ENCODE results near the gene POFUT2. TPM values are rescaled to one million over a fixed set of nuclear protein-coding genes. Genes with fewer than 3 reads are reported as not detected.

POFUT2 gene
- total RNA-seq, 4 donors from 2014 or later: 10.7 to 46.9 (median 20.0) TPM

DNA sequence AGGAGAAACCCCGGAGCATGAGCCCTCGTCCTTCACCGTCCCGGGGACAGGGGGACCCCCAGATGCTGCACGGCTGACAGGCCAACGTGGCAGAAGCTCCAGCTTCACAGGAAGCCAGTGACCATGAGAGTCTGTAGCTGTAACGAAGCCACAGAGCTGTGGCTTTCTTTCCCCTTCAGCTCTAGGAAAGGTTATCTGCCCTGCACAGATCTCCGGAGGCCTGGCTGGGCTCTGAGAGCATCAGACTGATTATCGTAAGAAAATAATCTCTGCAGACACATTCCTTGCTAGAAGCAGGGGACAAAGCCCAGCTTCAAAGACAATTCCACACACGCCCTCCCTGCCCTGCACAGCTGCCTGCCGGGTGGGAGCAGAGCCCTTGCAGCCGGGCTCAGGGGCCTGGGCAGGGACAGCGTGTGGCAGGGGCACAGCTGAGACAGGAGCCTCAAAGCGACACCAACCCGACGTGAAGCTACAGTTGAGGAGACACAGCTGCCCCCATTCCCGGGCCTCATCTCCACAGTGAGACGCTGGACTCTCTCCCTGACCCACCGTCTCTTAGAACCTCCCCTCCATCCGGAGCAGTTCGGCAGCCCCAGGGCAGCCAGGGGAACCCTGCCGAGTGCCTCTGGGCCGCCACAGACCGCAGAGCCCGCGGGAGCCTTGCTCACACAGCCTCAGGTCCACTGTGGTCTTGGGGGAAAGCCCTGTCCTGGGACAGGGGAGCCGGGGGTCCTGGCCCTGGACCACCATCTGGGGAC lies 30.6 kb downstream of the POFUT2 start:
- Histone ChIP-seq H3K4me3 (no peak overlapping the region), H3K27me3 (peaks cover 63% of the 10 kb centered on the region), H3K27ac (no peak overlapping the region), H3K36me3 (no peaks in the 10 kb centered on the region), H3K4me1 (peaks cover 3% of the 10 kb centered on the region), H3K9me3 (no peaks in the 10 kb centered on the region)
- 57% methylated on average over 11 of the region's 27 CpGs for WGBS
- TF ChIP-seq, protein P1, sequence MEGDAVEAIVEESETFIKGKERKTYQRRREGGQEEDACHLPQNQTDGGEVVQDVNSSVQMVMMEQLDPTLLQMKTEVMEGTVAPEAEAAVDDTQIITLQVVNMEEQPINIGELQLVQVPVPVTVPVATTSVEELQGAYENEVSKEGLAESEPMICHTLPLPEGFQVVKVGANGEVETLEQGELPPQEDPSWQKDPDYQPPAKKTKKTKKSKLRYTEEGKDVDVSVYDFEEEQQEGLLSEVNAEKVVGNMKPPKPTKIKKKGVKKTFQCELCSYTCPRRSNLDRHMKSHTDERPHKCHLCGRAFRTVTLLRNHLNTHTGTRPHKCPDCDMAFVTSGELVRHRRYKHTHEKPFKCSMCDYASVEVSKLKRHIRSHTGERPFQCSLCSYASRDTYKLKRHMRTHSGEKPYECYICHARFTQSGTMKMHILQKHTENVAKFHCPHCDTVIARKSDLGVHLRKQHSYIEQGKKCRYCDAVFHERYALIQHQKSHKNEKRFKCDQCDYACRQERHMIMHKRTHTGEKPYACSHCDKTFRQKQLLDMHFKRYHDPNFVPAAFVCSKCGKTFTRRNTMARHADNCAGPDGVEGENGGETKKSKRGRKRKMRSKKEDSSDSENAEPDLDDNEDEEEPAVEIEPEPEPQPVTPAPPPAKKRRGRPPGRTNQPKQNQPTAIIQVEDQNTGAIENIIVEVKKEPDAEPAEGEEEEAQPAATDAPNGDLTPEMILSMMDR (IDR thresholded peaks at IDR 0.05): no peak
- TF ChIP-seq POLR2A (IDR thresholded peaks at IDR 0.05): no peak
- TF ChIP-seq EP300 (IDR thresholded peaks at IDR 0.05): no peak
- TF ChIP-seq POLR2AphosphoS5 (IDR thresholded peaks at IDR 0.05): no peak
- DNase-seq (ENCODE audit: low spot score in 2 of 2): peak in 1 of 2 donors; percentile 59

DNA sequence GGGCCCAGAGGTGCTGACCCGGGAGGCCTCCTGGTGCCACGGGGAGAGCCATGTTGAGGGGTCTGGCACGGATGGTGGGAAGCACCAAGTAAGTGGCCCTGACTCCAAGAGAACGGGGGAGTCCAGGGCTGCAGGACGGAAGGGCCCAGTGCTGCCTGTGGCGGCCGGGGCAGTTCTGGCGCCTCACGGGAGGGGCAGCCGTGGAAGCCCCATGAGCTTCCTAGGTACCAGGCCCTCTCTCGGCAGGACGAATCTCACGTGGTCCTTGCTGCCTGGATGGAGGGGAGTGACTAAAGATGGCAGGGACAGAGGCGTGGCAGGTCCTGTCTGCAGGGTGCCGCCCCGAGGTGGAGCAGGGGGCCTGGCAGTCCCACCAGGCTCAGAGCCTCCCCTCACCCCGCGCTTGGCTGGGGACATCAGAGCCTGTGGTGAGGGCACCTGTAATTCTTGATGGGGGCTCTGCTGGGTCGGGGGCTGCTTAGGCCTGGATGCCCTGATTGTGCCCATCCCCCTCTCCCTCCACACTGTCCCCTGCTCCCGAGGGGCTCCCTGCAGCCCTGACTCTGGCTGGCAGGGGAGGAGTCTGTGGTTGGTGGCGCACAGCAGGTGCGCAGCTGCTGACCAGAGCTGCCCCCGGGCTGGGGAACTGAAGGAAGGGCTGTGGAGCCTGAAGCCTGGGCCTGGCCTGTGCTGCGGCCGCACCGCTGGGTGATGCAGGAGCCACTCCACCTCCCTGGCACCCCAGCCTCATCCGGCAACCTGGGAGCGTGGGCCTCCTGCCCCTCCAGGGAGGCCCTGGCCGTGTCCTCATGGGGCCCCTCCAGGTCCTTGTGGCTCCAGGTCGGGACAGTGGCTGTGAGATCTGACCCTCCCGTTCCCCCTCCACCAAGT lies 31.4 kb downstream of the POFUT2 start:
- no peak for TF ChIP-seq POLR2A (IDR thresholded peaks at IDR 0.05)
- TF ChIP-seq, protein P1 (IDR thresholded peaks at IDR 0.05): no peak
- TF ChIP-seq POLR2AphosphoS5 (IDR thresholded peaks at IDR 0.05): no peak
- TF ChIP-seq EP300 (IDR thresholded peaks at IDR 0.05): no peak
- no peaks in the 10 kb centered on the region for H3K36me3 ChIP-seq
- peaks cover 63% of the 10 kb centered on the region for H3K27me3 ChIP-seq
- WGBS: 73% methylated on average over 3 of the region's 31 CpGs
- H3K4me3 ChIP-seq: no peak overlapping the region
- no peak for DNase-seq (ENCODE audit: low spot score in 2 of 2)
- H3K27ac ChIP-seq: no peak overlapping the region
- no peaks in the 10 kb centered on the region for H3K9me3 ChIP-seq
- peaks cover 3% of the 10 kb centered on the region for H3K4me1 ChIP-seq

GRCh38 chr21:45255381-45256020 lies 32.2 kb downstream of the POFUT2 start:
- peaks cover 3% of the 10 kb centered on the region for H3K4me1 ChIP-seq
- H3K9me3 ChIP-seq: no peaks in the 10 kb centered on the region
- H3K27ac ChIP-seq: no peak overlapping the region
- 83% methylated on average over 3 of the region's 22 CpGs for WGBS
- TF ChIP-seq POLR2A (IDR thresholded peaks at IDR 0.05) (no peak), POLR2AphosphoS5 (IDR thresholded peaks at IDR 0.05) (no peak), EP300 (IDR thresholded peaks at IDR 0.05) (no peak)
- TF ChIP-seq, protein P1 (IDR thresholded peaks at IDR 0.05): no peak
- peak overlapping the region; percentile 16 for H3K4me3 ChIP-seq
- DNase-seq (ENCODE audit: low spot score in 2 of 2): no peak
- H3K27me3 ChIP-seq: peaks cover 63% of the 10 kb centered on the region
- no peaks in the 10 kb centered on the region for H3K36me3 ChIP-seq

DNA sequence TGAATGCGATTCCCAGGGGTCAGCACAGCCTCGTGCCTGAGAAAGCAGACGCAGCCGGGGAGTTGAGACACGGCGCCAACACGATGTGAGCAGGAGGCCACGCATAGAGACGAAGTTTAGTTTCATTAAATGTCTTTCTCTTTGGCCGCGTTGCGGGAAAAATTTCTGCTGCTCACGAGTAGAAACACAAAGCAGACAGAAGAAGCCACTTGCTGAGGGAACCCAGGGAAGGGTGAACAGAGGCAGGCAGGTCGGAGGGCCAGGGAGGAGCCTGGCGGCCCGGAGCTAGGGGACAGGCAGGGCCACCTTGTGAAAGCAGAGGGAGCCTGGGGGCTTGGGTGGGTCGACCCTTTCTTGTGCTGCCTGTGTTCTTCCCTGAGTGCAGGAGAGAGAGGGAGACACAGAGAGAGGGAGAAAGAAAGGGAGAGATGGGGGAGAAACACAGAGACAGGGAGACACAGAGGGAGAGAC lies 33.2 kb downstream of the POFUT2 start:
- Histone ChIP-seq H3K9me3 (no peaks in the 10 kb centered on the region), H3K27me3 (peaks cover 63% of the 10 kb centered on the region), H3K4me3 (no peak overlapping the region), H3K4me1 (peaks cover 3% of the 10 kb centered on the region), H3K36me3 (no peaks in the 10 kb centered on the region), H3K27ac (no peak overlapping the region)
- TF ChIP-seq EP300 (IDR thresholded peaks at IDR 0.05) (no peak), POLR2A (IDR thresholded peaks at IDR 0.05) (no peak), POLR2AphosphoS5 (IDR thresholded peaks at IDR 0.05) (no peak)
- TF ChIP-seq, protein P1 (IDR thresholded peaks at IDR 0.05): no peak
- no peak for DNase-seq (ENCODE audit: low spot score in 2 of 2)
- WGBS: 86% methylated on average over 17 of the region's 17 CpGs
